K562 (cell line): Measurements from ENCODE around the gene RNF6. TPM values are rescaled to one million over a fixed set of nuclear protein-coding genes. Genes with fewer than 3 reads are reported as not detected.

ENCODE experiments used
- BCOR ChIP-seq: fragments of 450-650 bp; IDR thresholded peaks from 2 replicates; pipeline ENCODE4 v1.6.1; 2016
- BRCA1 ChIP-seq, 2 experiments: fragments of 450-650 bp in 1 of 2; sonication (generic) in 1 of 2; formaldehyde crosslinking in 1 of 2; IDR thresholded peaks; 2 replicates each; pipeline versions ENCODE4 v1.5.0 to v1.6.1; 2017 to 2020; ENCODE audit warnings: mild to moderate bottlenecking in 1 of 2, missing genetic modification reagents in 1 of 2
- ELF1 ChIP-seq: fragments of 200-800 bp; sonication (Bioruptor generic); IDR thresholded peaks from 2 replicates; pipeline ENCODE4 v1.6.1; 2016; ENCODE audit warnings: missing genetic modification characterization, missing compliant biosample characterization
- ELF2 ChIP-seq: fragments of 250-450 bp; sonication (Bioruptor Pico); IDR thresholded peaks from 2 replicates; pipeline ENCODE4 v1.5.0; 2021; ENCODE audit warnings: mild to moderate bottlenecking
- FOXJ2 ChIP-seq: fragments of 200-800 bp; sonication (Bioruptor generic); IDR thresholded peaks from 2 replicates; pipeline ENCODE4 v1.6.1; 2016; ENCODE audit warnings: missing genetic modification characterization, missing compliant biosample characterization
- HOXB6 ChIP-seq: fragments of 250-450 bp; sonication (Bioruptor Pico); IDR thresholded peaks from 2 replicates; pipeline ENCODE4 v1.5.1; 2022; ENCODE audit warnings: mild to moderate bottlenecking, borderline replicate concordance
- HSF4 ChIP-seq: fragments of 250-450 bp; sonication (Bioruptor Pico); IDR thresholded peaks from 2 replicates; pipeline ENCODE4 v2.1.2; 2022; ENCODE audit warnings: mild to moderate bottlenecking, moderate library complexity, borderline replicate concordance
- KAT2B ChIP-seq: IDR thresholded peaks from one replicate; pipeline ENCODE4 v1.6.1; 2012; ENCODE audit warnings: low read depth, mild to moderate bottlenecking, control low read depth, inconsistent platforms, low read length, moderate library complexity
- MAFF ChIP-seq: IDR thresholded peaks from 2 replicates; pipeline ENCODE4 v1.6.1; 2012; ENCODE audit warnings: low read length, improper control_type of control experiment
- PTRF ChIP-seq: fragments of 450-650 bp; IDR thresholded peaks from 2 replicates; pipeline ENCODE4 v1.6.1; 2016; ENCODE audit warnings: mild to moderate bottlenecking, missing genetic modification characterization, missing compliant biosample characterization
- SMARCA5 ChIP-seq: fragments of 450-650 bp; IDR thresholded peaks from 2 replicates; pipeline ENCODE4 v1.6.1; 2016
- STAT5A ChIP-seq: IDR thresholded peaks from 2 replicates; pipeline ENCODE4 v1.6.1; 2012; ENCODE audit warnings: low read length, inconsistent platforms, borderline replicate concordance
- STAT5B ChIP-seq: fragments of 250-450 bp; sonication (Bioruptor Pico); IDR thresholded peaks from 2 replicates; pipeline ENCODE4 v1.8.0; 2021; ENCODE audit warnings: mild to moderate bottlenecking, inconsistent platforms
- U2AF1 ChIP-seq: fragments of 200-400 bp; formaldehyde crosslinking; optimal IDR thresholded peaks from 2 replicates; pipeline ENCODE3; 2017; ENCODE audit warnings: mild to moderate bottlenecking, low read depth, low read length, moderate library complexity
- ZFP36 ChIP-seq: fragments of 150-350 bp; IDR thresholded peaks from 2 replicates; pipeline ENCODE4 v1.6.1; 2018; ENCODE audit warnings: low read length, low read depth; ENCODE audit not compliant: partially characterized antibody
- ZFPM2 ChIP-seq: fragments of 250-450 bp; sonication (Bioruptor Pico); IDR thresholded peaks from 2 replicates; pipeline ENCODE4 v1.5.1; 2022; ENCODE audit warnings: mild to moderate bottlenecking
- ZNF311 ChIP-seq: fragments of 250-450 bp; sonication (Bioruptor Pico); IDR thresholded peaks from 2 replicates; pipeline ENCODE4 v1.4.0; 2020; ENCODE audit warnings: mild to moderate bottlenecking, moderate library complexity
- ZNF316 ChIP-seq: fragments of 450-650 bp; IDR thresholded peaks from 2 replicates; pipeline ENCODE4 v1.6.1; 2016
- ZNF324 ChIP-seq: fragments of 250-450 bp; sonication (Bioruptor Pico); IDR thresholded peaks from 2 replicates; pipeline ENCODE4 v1.4.0; 2020; ENCODE audit warnings: mild to moderate bottlenecking
- ZNF696 ChIP-seq: fragments of 250-450 bp; sonication (Bioruptor Pico); conservative IDR thresholded peaks from 2 replicates; pipeline ENCODE4 v1.4.0; 2020; ENCODE audit warnings: mild to moderate bottlenecking, moderate library complexity
- ZNF766 ChIP-seq: fragments of 200-800 bp; sonication (Bioruptor generic); conservative IDR thresholded peaks from 2 replicates; pipeline ENCODE4 v1.6.1; 2016; ENCODE audit warnings: missing genetic modification characterization, missing compliant biosample characterization
- ZNF79 ChIP-seq: fragments of 250-450 bp; sonication (Bioruptor Pico); IDR thresholded peaks from 2 replicates; pipeline ENCODE4 v1.4.0; 2020; ENCODE audit warnings: low read depth, mild to moderate bottlenecking, moderate library complexity
- polyA plus RNA-seq, 8 experiments: library from polyadenylated mRNA; depleted of rRNA in 4 of 8; stranded (reverse) in 5 of 8; unstranded in 3 of 8; fragments of >200 nt; fragmentation: Nextera tagmentation in 2 of 8; fragmentation: Illumina TruSeq in 1 of 8; extraction: Ambion mirVana in 2 of 8; extraction: Trizol in 1 of 8; gene quantifications; 2 replicates each; pipeline versions ENCODE4 v1.2.1 to v1.2.3, GENCODE V29; 2011 to 2014; ENCODE audit warnings: inconsistent platforms in 1 of 8, missing spikeins in 1 of 8
- total RNA-seq, 7 experiments: library from RNA; depleted of rRNA in 6 of 7; stranded (reverse); fragments of >200 nt in 6 of 7; fragmentation: Illumina TruSeq in 2 of 7; extraction: Trizol in 2 of 7; gene quantifications; 2 replicates each; pipeline versions ENCODE4 v1.2.1 to v1.2.3, GENCODE V29; 2011 to 2021; ENCODE audit warnings: low replicate concordance in 1 of 7
- TF ChIP-seq, protein P1 (sequence below): fragments of 250-450 bp; sonication (Bioruptor Pico); IDR thresholded peaks from 2 replicates; pipeline ENCODE4 v1.5.0; 2020; ENCODE audit warnings: mild to moderate bottlenecking
- TF ChIP-seq, protein P2 (sequence below): sonication (generic); formaldehyde crosslinking; IDR thresholded peaks from 2 replicates; pipeline ENCODE4 v1.5.0; 2020; ENCODE audit warnings: missing genetic modification reagents
- TF ChIP-seq, protein P3 (sequence below): fragments of 450-650 bp; formaldehyde crosslinking; IDR thresholded peaks from 2 replicates; pipeline ENCODE4 v1.4.0; 2020; ENCODE audit warnings: mild to moderate bottlenecking, mixed read lengths
- TF ChIP-seq, protein P4 (sequence below): fragments of 250-450 bp; sonication (Bioruptor Pico); IDR thresholded peaks from 2 replicates; pipeline ENCODE4 v1.5.1; 2021; ENCODE audit warnings: mild to moderate bottlenecking

The RNF6 gene
- total and polyA plus RNA-seq, 9 of the 15 experiments (the other 6 are each of a cell fraction or from before 2014, with no cell fraction given): 12.0 to 31.4 (median 22.3) TPM

DNA sequence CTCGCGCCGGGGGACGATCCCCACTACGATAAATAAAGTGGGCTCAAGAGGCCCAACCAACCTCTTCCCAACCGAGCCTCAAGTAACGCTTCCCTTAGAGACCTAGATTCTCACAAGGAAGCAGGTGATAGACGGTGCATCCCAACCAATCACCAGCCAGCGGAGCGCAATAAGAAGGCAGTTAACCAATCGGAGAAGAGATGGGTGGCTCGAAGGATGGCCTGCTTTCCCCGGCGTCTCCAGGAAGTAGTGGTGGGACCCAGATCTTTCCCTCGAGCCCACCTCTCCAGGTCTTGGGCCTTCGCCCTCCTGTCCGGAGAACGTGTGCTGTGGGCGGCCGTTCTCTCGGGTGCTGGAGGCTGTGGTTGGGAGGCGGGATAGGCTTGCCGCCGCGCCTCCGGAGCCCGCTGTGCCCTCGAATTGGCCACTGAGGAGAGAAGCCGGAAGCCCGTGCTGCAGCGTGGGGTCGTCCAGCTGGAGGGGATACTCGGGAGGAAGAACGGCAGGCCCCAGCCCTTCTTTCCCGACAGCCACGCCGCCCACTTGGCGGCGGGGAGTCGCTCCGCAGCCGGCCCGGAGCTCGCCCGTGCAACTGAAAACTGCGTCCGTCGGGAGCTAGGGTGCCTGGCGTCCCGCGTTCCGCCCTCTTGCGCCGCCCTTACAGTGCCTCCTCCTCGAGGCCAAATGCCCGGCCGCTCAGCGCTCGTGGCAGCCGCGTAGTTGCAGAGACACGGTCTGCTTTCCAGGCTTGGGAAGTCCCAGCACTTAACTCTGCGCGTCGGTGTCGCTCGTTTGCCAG is at the start of gene RNF6 (continued):
- TF ChIP-seq, protein P1, sequence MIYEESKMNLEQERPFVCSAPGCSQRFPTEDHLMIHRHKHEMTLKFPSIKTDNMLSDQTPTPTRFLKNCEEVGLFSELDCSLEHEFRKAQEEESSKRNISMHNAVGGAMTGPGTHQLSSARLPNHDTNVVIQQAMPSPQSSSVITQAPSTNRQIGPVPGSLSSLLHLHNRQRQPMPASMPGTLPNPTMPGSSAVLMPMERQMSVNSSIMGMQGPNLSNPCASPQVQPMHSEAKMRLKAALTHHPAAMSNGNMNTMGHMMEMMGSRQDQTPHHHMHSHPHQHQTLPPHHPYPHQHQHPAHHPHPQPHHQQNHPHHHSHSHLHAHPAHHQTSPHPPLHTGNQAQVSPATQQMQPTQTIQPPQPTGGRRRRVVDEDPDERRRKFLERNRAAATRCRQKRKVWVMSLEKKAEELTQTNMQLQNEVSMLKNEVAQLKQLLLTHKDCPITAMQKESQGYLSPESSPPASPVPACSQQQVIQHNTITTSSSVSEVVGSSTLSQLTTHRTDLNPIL (CRISPR knock-in tag): no peak
- TF ChIP-seq MAFF (no peak), BRCA1 (IDR thresholded peaks at IDR 0.05) (no peak), BRCA1 (CRISPR knock-in tag; IDR thresholded peaks at IDR 0.05) (no peak), ZNF696 (CRISPR knock-in tag) (no peak), ZFP36 (no peak), HOXB6 (no peak), ZFPM2 (CRISPR knock-in tag) (no peak), ZNF311 (CRISPR knock-in tag) (no peak), KAT2B (no peak), ZNF79 (CRISPR knock-in tag) (no peak), ZNF766 (no peak), ELF2 (CRISPR knock-in tag) (peak; percentile 72; the same call in 1 of the 2 replicates), BCOR (peak; percentile 11; the same call in 1 of the 2 replicates), ZNF324 (CRISPR knock-in tag) (no peak), U2AF1 (peak; percentile 81), STAT5B (CRISPR knock-in tag) (no peak), HSF4 (CRISPR knock-in tag) (no peak), PTRF (tag) (no peak), ZNF316 (peak; percentile 14), ELF1 (peak; percentile 65), SMARCA5 (no peak), STAT5A (no peak), FOXJ2 (tag) (no peak)
- TF ChIP-seq, protein P2, sequence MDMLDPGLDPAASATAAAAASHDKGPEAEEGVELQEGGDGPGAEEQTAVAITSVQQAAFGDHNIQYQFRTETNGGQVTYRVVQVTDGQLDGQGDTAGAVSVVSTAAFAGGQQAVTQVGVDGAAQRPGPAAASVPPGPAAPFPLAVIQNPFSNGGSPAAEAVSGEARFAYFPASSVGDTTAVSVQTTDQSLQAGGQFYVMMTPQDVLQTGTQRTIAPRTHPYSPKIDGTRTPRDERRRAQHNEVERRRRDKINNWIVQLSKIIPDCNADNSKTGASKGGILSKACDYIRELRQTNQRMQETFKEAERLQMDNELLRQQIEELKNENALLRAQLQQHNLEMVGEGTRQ (CRISPR knock-in tag): no peak
- TF ChIP-seq, protein P3, sequence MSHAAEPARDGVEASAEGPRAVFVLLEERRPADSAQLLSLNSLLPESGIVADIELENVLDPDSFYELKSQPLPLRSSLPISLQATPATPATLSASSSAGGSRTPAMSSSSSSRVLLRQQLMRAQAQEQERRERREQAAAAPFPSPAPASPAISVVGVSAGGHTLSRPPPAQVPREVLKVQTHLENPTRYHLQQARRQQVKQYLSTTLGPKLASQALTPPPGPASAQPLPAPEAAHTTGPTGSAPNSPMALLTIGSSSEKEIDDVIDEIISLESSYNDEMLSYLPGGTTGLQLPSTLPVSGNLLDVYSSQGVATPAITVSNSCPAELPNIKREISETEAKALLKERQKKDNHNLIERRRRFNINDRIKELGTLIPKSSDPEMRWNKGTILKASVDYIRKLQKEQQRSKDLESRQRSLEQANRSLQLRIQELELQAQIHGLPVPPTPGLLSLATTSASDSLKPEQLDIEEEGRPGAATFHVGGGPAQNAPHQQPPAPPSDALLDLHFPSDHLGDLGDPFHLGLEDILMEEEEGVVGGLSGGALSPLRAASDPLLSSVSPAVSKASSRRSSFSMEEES (CRISPR knock-in tag): no peak
- TF ChIP-seq, protein P4, sequence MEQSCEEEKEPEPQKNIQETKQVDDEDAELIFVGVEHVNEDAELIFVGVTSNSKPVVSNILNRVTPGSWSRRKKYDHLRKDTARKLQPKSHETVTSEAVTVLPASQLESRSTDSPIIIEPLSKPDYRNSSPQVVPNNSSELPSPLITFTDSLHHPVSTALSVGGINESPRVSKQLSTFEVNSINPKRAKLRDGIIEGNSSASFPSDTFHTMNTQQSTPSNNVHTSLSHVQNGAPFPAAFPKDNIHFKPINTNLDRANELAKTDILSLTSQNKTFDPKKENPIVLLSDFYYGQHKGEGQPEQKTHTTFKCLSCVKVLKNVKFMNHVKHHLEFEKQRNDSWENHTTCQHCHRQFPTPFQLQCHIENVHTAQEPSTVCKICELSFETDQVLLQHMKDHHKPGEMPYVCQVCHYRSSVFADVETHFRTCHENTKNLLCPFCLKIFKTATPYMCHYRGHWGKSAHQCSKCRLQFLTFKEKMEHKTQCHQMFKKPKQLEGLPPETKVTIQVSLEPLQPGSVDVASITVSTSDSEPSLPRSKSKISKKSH (CRISPR knock-in tag): no peak
